ENCODE results near the gene SH2D3A.

SH2D3A gene

DNA sequence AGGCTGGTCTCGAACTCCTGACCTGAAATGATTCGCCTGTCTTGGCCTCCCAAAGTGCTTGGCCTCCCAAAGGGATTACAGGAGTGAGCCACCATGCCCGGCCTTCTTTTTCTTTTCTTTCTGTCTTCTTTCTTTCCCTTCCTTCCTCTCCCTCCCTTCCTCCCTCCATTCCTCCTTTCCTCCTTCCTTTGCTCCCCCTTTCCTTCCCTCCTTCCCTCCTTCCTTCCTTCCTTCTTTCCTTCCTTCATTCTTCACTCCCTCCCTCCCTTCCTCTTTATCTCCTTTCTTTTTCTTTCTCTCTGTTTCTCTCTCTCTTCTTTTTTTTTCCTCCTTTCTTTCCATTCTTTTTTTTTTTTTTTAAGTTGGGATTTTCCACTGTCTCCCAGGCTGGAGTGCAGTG, 58.9 kb downstream of the SH2D3A start:
- no peak for DNase-seq (ENCODE audit: low read depth in 2 of 2)

DNA sequence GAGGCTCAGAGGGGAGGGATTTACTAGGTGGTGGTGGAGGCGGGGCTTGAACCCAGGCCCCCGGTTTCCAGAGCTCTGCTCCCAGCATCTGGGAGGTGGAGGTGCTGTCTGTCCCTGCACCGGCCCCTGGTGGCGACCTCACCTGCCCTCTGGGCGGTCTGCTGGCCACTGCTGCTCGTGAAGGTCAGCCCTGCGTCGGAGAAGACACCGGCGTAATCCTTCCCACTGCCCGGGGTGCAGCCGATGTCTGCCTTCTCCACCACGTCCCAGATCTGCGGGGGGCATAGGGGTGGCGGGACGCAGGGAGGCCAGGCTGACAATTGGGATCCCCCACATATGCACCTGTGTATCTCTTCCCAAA, 59.6 kb downstream of the SH2D3A start:
- DNase-seq (ENCODE audit: low read depth in 2 of 2) = no peak

DNA sequence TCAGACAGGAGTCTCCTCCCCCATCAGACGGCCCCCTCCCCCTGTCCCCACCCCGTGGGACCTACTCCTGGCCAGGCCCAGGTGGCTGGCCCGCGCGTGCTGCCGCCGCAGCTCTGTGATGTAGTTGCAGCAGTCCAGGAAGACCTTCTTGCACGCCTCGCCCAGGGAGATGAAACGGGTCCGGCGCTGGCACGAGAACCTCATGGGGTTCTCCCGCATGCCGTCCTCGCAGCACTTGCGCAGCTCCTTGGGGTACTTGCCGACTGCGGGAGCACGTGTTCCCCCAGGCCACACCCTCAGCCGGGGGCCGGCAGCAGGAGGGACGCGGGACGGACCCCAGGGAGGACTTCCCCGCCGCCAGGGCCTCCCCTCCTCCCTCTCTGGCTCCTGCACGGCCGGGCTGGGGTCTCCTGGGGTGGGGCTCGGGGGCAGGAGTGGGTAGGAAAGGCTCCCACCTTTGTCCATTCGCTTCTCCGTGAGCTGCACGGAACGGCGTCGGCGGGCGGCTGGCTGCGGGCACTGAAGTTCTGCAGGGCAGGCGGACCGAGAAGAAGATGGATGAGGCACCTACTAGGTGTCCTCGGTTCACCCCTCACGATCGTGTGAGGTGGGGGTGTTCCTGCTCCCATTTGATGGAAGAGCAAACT, 60.1 kb downstream of the SH2D3A start:
- DNase-seq (ENCODE audit: low read depth in 2 of 2) = no peak

DNA sequence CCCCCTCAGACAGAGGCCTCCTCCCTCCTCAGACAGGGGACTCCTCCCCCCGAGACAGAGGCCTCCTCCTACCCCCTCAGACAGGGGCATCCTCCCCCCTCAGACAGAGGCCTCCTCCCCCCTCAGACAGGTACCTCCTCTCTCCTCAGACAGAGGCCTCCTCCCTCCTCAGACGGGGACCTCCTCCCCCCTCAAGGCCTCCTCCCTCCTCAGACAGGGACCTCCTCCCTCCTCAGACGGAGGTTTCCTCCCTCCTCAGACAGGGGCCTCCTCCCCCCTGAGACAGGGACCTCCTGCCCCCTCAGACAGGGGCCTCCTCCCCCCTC, 60.6 kb downstream of the SH2D3A start:
- no peak for DNase-seq (ENCODE audit: low read depth in 2 of 2)

DNA sequence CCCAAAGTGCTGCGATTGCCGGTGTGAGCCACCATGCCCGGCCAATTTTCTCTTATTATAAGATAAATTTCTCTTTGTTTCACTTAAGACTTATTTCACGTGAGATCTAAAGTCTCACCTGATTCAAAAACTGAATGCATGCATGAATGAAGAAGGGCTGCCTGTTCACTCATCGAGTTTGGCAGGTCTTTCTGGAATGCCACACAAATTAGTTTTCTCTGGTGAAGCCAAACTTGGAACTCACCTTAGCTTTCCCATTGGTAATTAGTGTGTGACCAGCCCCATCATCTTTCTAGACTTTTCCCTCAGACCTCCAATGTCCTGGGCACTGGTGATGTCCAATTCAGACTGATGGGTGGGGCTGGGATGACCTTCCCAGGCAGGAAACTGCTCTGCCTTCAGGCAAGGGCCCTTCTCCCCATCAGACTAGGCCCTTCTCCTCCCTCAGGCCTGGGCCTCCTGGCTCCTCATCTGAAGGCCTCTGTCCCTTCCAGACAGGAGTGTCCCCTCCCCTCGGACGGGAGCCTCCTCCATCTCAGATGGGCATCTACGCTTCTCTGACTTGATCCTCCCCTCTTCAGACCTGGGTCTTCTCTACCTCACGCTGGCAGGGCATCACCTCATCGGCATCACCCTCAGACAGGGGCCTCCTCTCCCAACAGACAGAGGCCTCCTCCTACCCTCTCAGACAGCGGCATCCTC, 61.2 kb downstream of the SH2D3A start:
- no peak for DNase-seq (ENCODE audit: low read depth in 2 of 2)
